Thymus (tissue), 11 donors: ENCODE results near the gene SLC12A4. TPM values are rescaled to one million over a fixed set of nuclear protein-coding genes. Genes with fewer than 3 reads are reported as not detected.

Source experiments
- DNase-seq, 9 donors: peaks; one replicate each; pipeline ENCODE4 v3.0.0-alpha.2; 2013; ENCODE audit warnings: low spot score in 9 of 9, low read depth in 6 of 9, missing footprints in 1 of 9
- H3K27ac ChIP-seq, 2 donors: one replicate each; pipeline ENCODE4 v1.5.1; 2013; ENCODE audit warnings: control low read depth in 1 of 2, low read depth in 1 of 2, low read length in 1 of 2, mild to moderate bottlenecking in 1 of 2, moderate library complexity in 1 of 2
- H3K27me3 ChIP-seq, 2 donors: one replicate each; pipeline ENCODE4 v1.5.1; 2013; ENCODE audit warnings: low read length in 1 of 2; ENCODE audit not compliant: control insufficient read depth in 2 of 2, insufficient read depth in 1 of 2
- H3K36me3 ChIP-seq, 2 donors: one replicate each; pipeline ENCODE4 v1.5.1; 2013; ENCODE audit warnings: low read length in 1 of 2, mild to moderate bottlenecking in 1 of 2, moderate library complexity in 1 of 2; ENCODE audit not compliant: control insufficient read depth in 2 of 2, insufficient read depth in 2 of 2
- H3K4me1 ChIP-seq, 2 donors: one replicate each; pipeline ENCODE4 v1.5.1; 2013; ENCODE audit warnings: low read length in 2 of 2; ENCODE audit not compliant: control insufficient read depth in 2 of 2, insufficient read depth in 2 of 2
- H3K4me3 ChIP-seq, 2 donors: one replicate each; pipeline ENCODE4 v1.5.1; 2013; ENCODE audit warnings: low read length in 2 of 2, control low read depth in 1 of 2, mild to moderate bottlenecking in 1 of 2
- H3K9me3 ChIP-seq, 2 donors: one replicate each; pipeline ENCODE4 v1.5.1; 2013; ENCODE audit warnings: low read length in 1 of 2, mild to moderate bottlenecking in 1 of 2; ENCODE audit not compliant: control insufficient read depth in 2 of 2, insufficient read depth in 1 of 2
- WGBS: extraction: QIAGEN DNeasy Blood & Tissue Kit; methylation state at CpG from one replicate; pipeline ENCODE4 v1.1.7; 2013; 5-methylcytosine and 5-hydroxymethylcytosine counted together
- polyA plus RNA-seq: library from polyadenylated mRNA; stranded (reverse); fragments of 200-250 nt; gene quantifications from one replicate; pipeline ENCODE4 v1.2.3, GENCODE V29; 2013
- total RNA-seq: library from RNA; stranded (reverse); fragments of 120-200 nt; gene quantifications from one replicate; pipeline ENCODE4 v1.2.4, GENCODE V29; 2013
- donor health status: healthy.

Gene SLC12A4
- total and polyA plus RNA-seq, 2 donors = 13.4 to 22.6 TPM

GRCh38 chr16:67992661-67993206, 24.3 kb upstream of the SLC12A4 start:
- Histone ChIP-seq H3K4me3 (peak overlapping the region in 1 of 2 donors; percentile 46), H3K27me3 (no peaks in the 10 kb centered on the region), H3K36me3 (no peaks in the 10 kb centered on the region), H3K4me1 (peaks cover 13 to 22% of the 10 kb centered on the region in 2 donors), H3K27ac (no peak overlapping the region), H3K9me3 (peaks cover 0 to 5% of the 10 kb centered on the region in 2 donors)
- no peak for DNase-seq
- 90% methylated on average over 20 of the region's 20 CpGs for WGBS

GRCh38 chr16:67990018-67990386, 21.6 kb upstream of the SLC12A4 start:
- H3K4me1 ChIP-seq = peaks cover 13 to 20% of the 10 kb centered on the region in 2 donors
- no peak overlapping the region for H3K27ac ChIP-seq
- 99% methylated on average over 6 of the region's 6 CpGs for whole genome bisulfite sequencing
- H3K27me3 ChIP-seq = no peaks in the 10 kb centered on the region
- no peak for DNase-seq
- H3K4me3 ChIP-seq = no peak overlapping the region
- H3K9me3 ChIP-seq = no peaks in the 10 kb centered on the region
- no peaks in the 10 kb centered on the region for H3K36me3 ChIP-seq

GRCh38 chr16:67989322-67990017, 21.0 kb upstream of the SLC12A4 start:
- H3K4me1 ChIP-seq = peaks cover 13 to 25% of the 10 kb centered on the region in 2 donors
- no peaks in the 10 kb centered on the region for H3K36me3 ChIP-seq
- no peaks in the 10 kb centered on the region for H3K27me3 ChIP-seq
- no peak for DNase-seq
- 96% methylated on average over 8 of the region's 8 CpGs for WGBS
- no peaks in the 10 kb centered on the region for H3K9me3 ChIP-seq
- H3K27ac ChIP-seq = no peak overlapping the region
- no peak overlapping the region for H3K4me3 ChIP-seq

GRCh38 chr16:67988675-67989074, 20.2 kb upstream of the SLC12A4 start:
- no peak for DNase-seq
- Histone ChIP-seq H3K4me3 (no peak overlapping the region), H3K9me3 (no peaks in the 10 kb centered on the region), H3K27me3 (no peaks in the 10 kb centered on the region), H3K4me1 (peaks cover 15 to 25% of the 10 kb centered on the region in 2 donors), H3K27ac (no peak overlapping the region), H3K36me3 (no peaks in the 10 kb centered on the region)
- 88% methylated on average over 3 of the region's 3 CpGs for WGBS

- H3K27ac ChIP-seq = no peak overlapping the region
- 93% methylated on average over 11 of the region's 11 CpGs for WGBS
Measured at GRCh38 chr16:67987460-67988160, 19.2 kb upstream of the SLC12A4 start.

GRCh38 chr16:67986949-67987348, 18.5 kb upstream of the SLC12A4 start:
- Histone ChIP-seq H3K27me3 (no peaks in the 10 kb centered on the region), H3K4me1 (peaks cover 7 to 19% of the 10 kb centered on the region in 2 donors), H3K9me3 (peaks cover 0 to 4% of the 10 kb centered on the region in 2 donors), H3K4me3 (no peak overlapping the region), H3K27ac (no peak overlapping the region), H3K36me3 (no peaks in the 10 kb centered on the region)
- WGBS = 95% methylated on average over 5 of the region's 5 CpGs
- DNase-seq = no peak

More at GRCh38 chr16:67987460-67988160, 19.2 kb upstream of the SLC12A4 start:
- peaks cover 7 to 20% of the 10 kb centered on the region in 2 donors for H3K4me1 ChIP-seq
- no peak for DNase-seq
- H3K36me3 ChIP-seq = no peaks in the 10 kb centered on the region
- no peak overlapping the region for H3K4me3 ChIP-seq
- peaks cover 0 to 4% of the 10 kb centered on the region in 2 donors for H3K9me3 ChIP-seq
- no peaks in the 10 kb centered on the region for H3K27me3 ChIP-seq

GRCh38 chr16:67982011-67982696, 13.7 kb upstream of the SLC12A4 start:
- Histone ChIP-seq H3K36me3 (no peaks in the 10 kb centered on the region), H3K9me3 (peaks cover 0 to 4% of the 10 kb centered on the region in 2 donors), H3K27me3 (peaks cover 0 to 11% of the 10 kb centered on the region in 2 donors), H3K4me1 (peaks cover 7 to 19% of the 10 kb centered on the region in 2 donors), H3K4me3 (no peak overlapping the region), H3K27ac (no peak overlapping the region)
- no peak for DNase-seq
- 98% methylated on average over 49 of the region's 49 CpGs for WGBS

GRCh38 chr16:67979955-67980678, 11.7 kb upstream of the SLC12A4 start, which contains the start of gene DPEP3:
TSS of gene DPEP3 (minus strand) at chr16:67980499. CDS start at chr16:67980380, 119 bp downstream.
- DNase-seq = peak in 1 of 9 donors; percentile 28
- 75% methylated on average over 62 of the region's 62 CpGs for WGBS

More at GRCh38 chr16:67979955-67980678, 11.7 kb upstream of the SLC12A4 start, which contains the start of gene DPEP3:
- no peak within 1 kb of the TSS for H3K27ac ChIP-seq
- peaks cover 7 to 24% of the 10 kb centered on the region in 2 donors for H3K4me1 ChIP-seq
- peaks cover 0 to 17% of the 10 kb centered on the region in 2 donors for H3K27me3 ChIP-seq
- no peaks in the 10 kb centered on the region for H3K36me3 ChIP-seq
- H3K4me3 ChIP-seq = no peak within 1 kb of the TSS
- H3K9me3 ChIP-seq = peaks cover 0 to 4% of the 10 kb centered on the region in 2 donors
